ENCODE results near the gene CCDC27.

DNA sequence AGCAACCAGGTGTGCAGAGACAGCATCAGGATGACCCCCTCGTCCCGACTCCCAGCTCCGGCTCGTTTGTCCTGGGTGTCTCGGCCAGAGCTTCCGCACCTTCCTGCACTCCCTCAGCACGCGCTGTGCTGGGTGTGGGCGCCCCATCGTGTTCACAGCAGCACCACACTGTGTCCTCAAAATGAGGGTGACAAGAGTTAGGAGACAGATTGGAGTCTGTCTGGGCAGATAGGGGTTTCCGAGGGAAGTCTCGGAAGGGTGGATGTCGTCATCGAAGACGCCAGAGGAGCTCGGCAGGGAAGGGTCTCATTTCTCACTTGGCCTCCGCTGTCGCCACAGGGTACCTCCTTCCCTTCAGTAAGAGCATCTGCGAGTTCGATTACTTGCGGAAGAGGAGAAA is 4.1 kb downstream of the CCDC27 start:
- TF ChIP-seq TARDBP (IDR thresholded peaks at IDR 0.05) (no peak), LEF1 (IDR thresholded peaks at IDR 0.05; ENCODE audit: borderline replicate concordance) (no peak), ELF4 (IDR thresholded peaks at IDR 0.05) (no peak), SP1 (IDR thresholded peaks at IDR 0.05) (no peak), BHLHE40 (IDR thresholded peaks at IDR 0.05; ENCODE audit: borderline replicate concordance) (no peak), SUZ12 (IDR thresholded peaks at IDR 0.05) (no peak)
